SIG-M5 treated with dmso at 0.1 percent for 504 hours (cell line): ENCODE data around the gene WEE2.
"Not testable (repeated sequence)": the region's sequence is repeated elsewhere in the genome, so short reads cannot be mapped to it uniquely, and the experiment has no call there.

ENCODE experiments used
- DNase-seq: peaks from one replicate; lab custom pipeline; 2025; ENCODE audit not compliant: unreplicated experiment; lab: John Stamatoyannopoulos, UW

WEE2 gene

DNA sequence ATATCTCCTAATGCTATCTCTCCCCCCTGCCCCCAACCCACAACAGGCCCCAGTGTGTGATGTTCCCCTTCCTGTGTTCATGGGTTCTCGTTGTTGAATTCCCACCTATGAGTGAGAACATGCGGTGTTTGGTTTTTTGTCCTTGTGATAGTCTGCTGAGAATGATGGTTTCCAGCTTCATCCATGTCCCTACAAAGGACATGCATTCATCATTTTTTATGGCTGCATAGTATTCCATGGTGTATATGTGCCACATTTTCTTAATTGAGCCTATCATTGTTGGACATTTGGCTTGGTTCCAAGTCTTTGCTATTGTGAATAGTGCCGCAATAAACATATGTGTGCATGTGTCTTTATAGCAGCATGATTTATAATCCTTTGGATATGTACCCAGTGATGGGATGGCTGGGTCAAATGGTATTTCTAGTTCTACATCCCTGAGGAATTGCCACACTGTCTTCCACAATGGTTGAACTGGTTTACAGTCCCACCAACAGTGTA lies 62.0 kb downstream of the WEE2 start:
- DNase-seq = not testable (repeated sequence)

DNA sequence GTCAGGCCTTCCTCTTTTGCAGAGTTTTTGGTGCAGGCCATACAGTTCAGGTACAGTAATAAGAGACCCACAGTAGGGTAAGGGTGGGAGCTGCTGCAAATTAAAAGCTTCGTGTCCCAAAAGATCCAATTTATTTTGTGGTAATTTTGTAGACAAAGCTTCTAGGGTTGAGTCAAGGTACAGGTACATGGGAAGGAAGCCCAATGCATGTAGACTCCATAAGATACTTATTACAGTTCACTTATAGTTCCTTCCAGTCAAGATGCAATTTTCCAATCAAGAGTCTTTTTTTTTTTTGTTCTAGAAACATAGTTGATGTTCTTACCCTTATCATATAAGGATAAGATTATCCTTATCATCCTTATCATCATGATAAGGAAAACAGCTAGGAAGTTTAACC lies 68.2 kb downstream of the WEE2 start, which contains the start of gene TAS2R4:
Gene TAS2R4, plus strand, starts transcription at position 301 of the 400 bp plus-strand sequence. CDS start 1,815 bp downstream, outside the sequence.
- no peak for DNase-seq
